Ovary (tissue), 9 donors: ENCODE results near the gene SLC29A3. TPM values are rescaled to one million over a fixed set of nuclear protein-coding genes. Genes with fewer than 3 reads are reported as not detected.

Experiments
- DNase-seq, 5 donors: peaks; one replicate each; pipeline ENCODE4 v3.0.0-alpha.2; 2019 to 2020
- H3K27ac ChIP-seq, 2 donors: fragments of 200-600 bp; one replicate each; pipeline versions ENCODE4 v1.5.1 to v1.8.0; 2019 to 2022
- H3K27me3 ChIP-seq: fragments of 200-600 bp; one replicate; pipeline ENCODE4 v1.8.0; 2022
- H3K36me3 ChIP-seq: fragments of 200-600 bp; sonication (generic); one replicate; pipeline ENCODE4 v1.5.1; 2019
- H3K4me1 ChIP-seq: one replicate; pipeline ENCODE4 v1.8.1; 2013; ENCODE audit warnings: mild to moderate bottlenecking, moderate library complexity; ENCODE audit not compliant: insufficient read depth
- H3K4me3 ChIP-seq: fragments of 200-600 bp; sonication (generic); one replicate; pipeline ENCODE4 v1.5.1; 2017
- H3K9me3 ChIP-seq, 2 donors: fragments of 200-600 bp in 1 of 2; sonication (generic) in 1 of 2; one replicate each; pipeline versions ENCODE4 v1.5.1 to v1.8.1; 2013 to 2019; ENCODE audit warnings: mild to moderate bottlenecking in 1 of 2, moderate library complexity in 1 of 2
- EP300 ChIP-seq: sonication (generic); formaldehyde crosslinking; IDR thresholded peaks from one replicate; pipeline ENCODE4 v1.6.1; 2017; ENCODE audit warnings: antibody characterized with exemption
- POLR2A ChIP-seq: fragments of 450-650 bp; IDR thresholded peaks from one replicate; pipeline ENCODE4 v1.6.1; 2017; ENCODE audit warnings: antibody characterized with exemption, mild to moderate bottlenecking, moderate library complexity
- WGBS, 3 donors: extraction: QIAGEN DNeasy Blood & Tissue Kit in 1 of 3; methylation state at CpG; one replicate each; pipeline versions ENCODE4 v1.1.5 to v1.1.7; 2013 to 2017; 5-methylcytosine and 5-hydroxymethylcytosine counted together
- intact Hi-C, 4 donors: fragments of 100-400 bp; cut with DNase I; formaldehyde crosslinking; loops; one replicate each; pipeline versions ENCODE4 v1.11.0 to v1.15.1; 2022 to 2023
- polyA plus RNA-seq, 2 donors: library from polyadenylated mRNA; stranded (reverse); fragments of 200-250 nt in 1 of 2; fragments of 350-450 nt in 1 of 2; fragmentation: Illumina TruSeq in 1 of 2; extraction: RNeasy Lipid Tissue Mini Kit (QIAGEN cat#74804) in 1 of 2; gene quantifications; one replicate each; pipeline ENCODE4 v1.2.3, GENCODE V29; 2013 to 2014
- total RNA-seq, 7 donors: library from RNA; depleted of rRNA in 2 of 7; stranded (reverse); fragments of >200 nt in 2 of 7; fragmentation: NEBNext Ultra II Directional in 3 of 7; extraction: Animal tissue kit (Norgen Biotek cat#: 25700) in 3 of 7; gene quantifications; one replicate each; pipeline versions ENCODE4 v1.1.0 to v1.2.4, GENCODE V29; 2016 to 2023
- TF ChIP-seq, protein P1 (sequence below), 3 donors: fragments of 450-650 bp in 2 of 3; fragments of 200-600 bp in 1 of 3; IDR thresholded peaks; one replicate each; pipeline versions ENCODE4 v1.5.1 to v1.8.0; 2016 to 2022; ENCODE audit warnings: antibody characterized with exemption in 3 of 3, mild to moderate bottlenecking in 1 of 3
- donor health status: DM: no; HTN: no; CAD: no; lungs with moderate emphysema.
- donor health status: DM: no; HTN: no; CAD: no.
- donor health status: Bipolar disorder and iron deficiency.
- donor health status: DM: yes; HTN: yes; CAD: no.
- donor health status: DM: no; HTN: no; CAD: no.
- donor health status: DM: yes; HTN: yes; CAD: no.

Gene SLC29A3
- total and polyA plus RNA-seq, 9 donors: 10.1 to 18.3 (median 15.5) TPM

GRCh38 chr10:71369602-71370001 is 50.5 kb downstream of the SLC29A3 start:
- no peaks in the 10 kb centered on the region for H3K27me3 ChIP-seq
- intact Hi-C loops: loop anchor here in 2 of 4 donors (2.0 to 10.0 kb wide), 2 partner anchors 21 to 45 kb away; no protein-coding TSS in a partner anchor
- DNase-seq: no peak

GRCh38 chr10:71370031-71370430 is 51.0 kb downstream of the SLC29A3 start:
- Histone ChIP-seq H3K27me3 (no peaks in the 10 kb centered on the region), H3K4me3 (no peak overlapping the region), H3K4me1 (no peaks in the 10 kb centered on the region), H3K36me3 (no peaks in the 10 kb centered on the region), H3K9me3 (no peaks in the 10 kb centered on the region), H3K27ac (no peak overlapping the region)
- TF ChIP-seq, protein P1, sequence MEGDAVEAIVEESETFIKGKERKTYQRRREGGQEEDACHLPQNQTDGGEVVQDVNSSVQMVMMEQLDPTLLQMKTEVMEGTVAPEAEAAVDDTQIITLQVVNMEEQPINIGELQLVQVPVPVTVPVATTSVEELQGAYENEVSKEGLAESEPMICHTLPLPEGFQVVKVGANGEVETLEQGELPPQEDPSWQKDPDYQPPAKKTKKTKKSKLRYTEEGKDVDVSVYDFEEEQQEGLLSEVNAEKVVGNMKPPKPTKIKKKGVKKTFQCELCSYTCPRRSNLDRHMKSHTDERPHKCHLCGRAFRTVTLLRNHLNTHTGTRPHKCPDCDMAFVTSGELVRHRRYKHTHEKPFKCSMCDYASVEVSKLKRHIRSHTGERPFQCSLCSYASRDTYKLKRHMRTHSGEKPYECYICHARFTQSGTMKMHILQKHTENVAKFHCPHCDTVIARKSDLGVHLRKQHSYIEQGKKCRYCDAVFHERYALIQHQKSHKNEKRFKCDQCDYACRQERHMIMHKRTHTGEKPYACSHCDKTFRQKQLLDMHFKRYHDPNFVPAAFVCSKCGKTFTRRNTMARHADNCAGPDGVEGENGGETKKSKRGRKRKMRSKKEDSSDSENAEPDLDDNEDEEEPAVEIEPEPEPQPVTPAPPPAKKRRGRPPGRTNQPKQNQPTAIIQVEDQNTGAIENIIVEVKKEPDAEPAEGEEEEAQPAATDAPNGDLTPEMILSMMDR (IDR thresholded peaks at IDR 0.05): no peak
- TF ChIP-seq POLR2A (no peak), EP300 (no peak)
- intact Hi-C loops: loop anchor here in 1 of 4 donors (10.0 kb wide), 1 partner anchor 45 kb away; no protein-coding TSS in a partner anchor
- 71 to 81% (median 79%) methylated on average over 3 of the region's 3 CpGs for WGBS, 3 donors
- no peak for DNase-seq

More at GRCh38 chr10:71369602-71370001, 50.5 kb downstream of the SLC29A3 start:
- WGBS, 3 donors: 75 to 90% (median 78%) methylated on average over 1 of the region's 1 CpG
- no peak for TF ChIP-seq EP300
- TF ChIP-seq, protein P1 (IDR thresholded peaks at IDR 0.05): no peak
- TF ChIP-seq POLR2A: no peak
- Histone ChIP-seq H3K36me3 (no peaks in the 10 kb centered on the region), H3K4me3 (no peak overlapping the region), H3K27ac (no peak overlapping the region), H3K4me1 (no peaks in the 10 kb centered on the region), H3K9me3 (no peaks in the 10 kb centered on the region)

- H3K27me3 ChIP-seq: no peaks in the 10 kb centered on the region
- 66 to 73% (median 71%) methylated on average over 6 of the region's 6 CpGs for WGBS, 3 donors
- DNase-seq: no peak
- no peak overlapping the region for H3K27ac ChIP-seq
- H3K4me3 ChIP-seq: no peak overlapping the region
- no peaks in the 10 kb centered on the region for H3K36me3 ChIP-seq
- TF ChIP-seq POLR2A (no peak), EP300 (no peak)
- TF ChIP-seq, protein P1 (IDR thresholded peaks at IDR 0.05): no peak
- peaks cover under 1% of the 10 kb centered on the region for H3K4me1 ChIP-seq
- H3K9me3 ChIP-seq: no peaks in the 10 kb centered on the region
- intact Hi-C loops: loop anchor here in 1 of 4 donors (10.0 kb wide), 1 partner anchor 47 kb away; no protein-coding TSS in a partner anchor
These were observed 52.7 kb downstream of the SLC29A3 start for GRCh38 chr10:71371750-71372166.

GRCh38 chr10:71372882-71373495 is 53.9 kb downstream of the SLC29A3 start:
- intact Hi-C loops: loop anchor here in 1 of 4 donors (10.0 kb wide), 1 partner anchor 48 kb away; no protein-coding TSS in a partner anchor
- DNase-seq: no peak
- TF ChIP-seq POLR2A (no peak), EP300 (no peak)
- TF ChIP-seq, protein P1 (IDR thresholded peaks at IDR 0.05): no peak

More at GRCh38 chr10:71372882-71373495, 53.9 kb downstream of the SLC29A3 start:
- H3K4me1 ChIP-seq: peaks cover 4% of the 10 kb centered on the region
- no peaks in the 10 kb centered on the region for H3K27me3 ChIP-seq
- H3K36me3 ChIP-seq: no peaks in the 10 kb centered on the region
- 82 to 84% (median 84%) methylated on average over 10 of the region's 10 CpGs for WGBS, 3 donors
- no peak overlapping the region for H3K4me3 ChIP-seq
- no peaks in the 10 kb centered on the region for H3K9me3 ChIP-seq
- no peak overlapping the region for H3K27ac ChIP-seq
